HG03575 (cell line): ENCODE data around the gene GPR137B.
A peak's percentile ranks its signal among the peaks of the same experiment; 100 is the strongest.
"Not testable (repeated sequence)": the region's sequence is repeated elsewhere in the genome, so short reads cannot be mapped to it uniquely, and the experiment has no call there.

Source experiments
- ATAC-seq: cut with Tn5 transposase; IDR thresholded peaks from one replicate; pipeline ENCODE4 v1.9.1; 2021; ENCODE audit not compliant: unreplicated experiment, insufficient number of reproducible peaks, low FRiP score; ENCODE audit errors: extremely low read depth

GPR137B gene

DNA sequence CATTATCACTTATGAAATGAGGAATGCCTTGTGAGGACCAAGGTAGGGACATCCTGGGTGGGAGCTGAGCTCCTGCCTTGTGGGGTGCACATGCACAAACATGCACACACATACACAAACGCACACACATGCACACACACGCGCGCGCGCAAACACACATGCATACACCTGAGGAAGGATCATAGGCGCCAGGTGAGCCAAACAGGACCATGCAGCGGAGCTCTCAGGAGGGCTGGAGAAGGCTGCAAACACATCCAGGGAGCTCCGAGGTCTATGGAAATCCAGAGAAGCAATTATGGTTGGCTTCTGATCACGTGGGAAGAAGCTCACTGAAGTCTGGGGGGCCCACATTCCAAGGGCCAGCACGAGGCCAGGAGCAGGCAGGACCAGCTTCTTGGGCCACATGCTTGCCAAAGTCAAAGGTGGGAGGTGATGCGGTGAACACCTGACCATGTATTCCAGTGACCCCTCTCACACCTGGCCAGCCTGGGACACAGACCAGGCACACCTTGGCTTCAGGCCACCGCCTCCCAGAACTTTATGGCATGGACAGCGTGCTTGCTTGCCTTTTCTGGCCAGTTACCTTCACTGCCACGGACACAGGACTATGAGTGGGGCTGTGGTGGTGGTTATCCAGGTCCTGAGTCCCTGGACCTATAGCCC is 13.6 kb downstream of the GPR137B start:
- no peak for ATAC-seq

GRCh38 chr1:236156512-236157208 is 14.3 kb downstream of the GPR137B start:
- peak; percentile 78 for ATAC-seq

DNA sequence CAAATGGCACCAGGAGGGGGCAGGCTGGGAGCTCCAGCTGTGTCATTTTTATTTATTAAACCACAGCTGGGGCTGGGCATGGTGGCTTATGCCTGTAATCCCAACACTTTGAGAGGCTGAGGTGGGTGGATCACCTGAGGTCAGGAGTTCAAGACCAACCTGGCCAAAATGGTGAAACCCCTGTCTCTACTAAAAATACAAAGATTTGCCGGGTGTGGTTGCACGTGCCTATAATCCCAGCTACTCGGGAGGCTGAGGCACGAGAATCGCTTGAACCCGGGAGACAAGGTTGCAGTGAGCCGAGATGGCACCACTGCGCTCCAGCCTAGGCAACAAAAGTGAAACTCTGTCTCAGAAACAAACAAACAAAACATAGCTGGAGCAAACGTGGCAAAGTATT is 15.7 kb downstream of the GPR137B start:
- not testable (repeated sequence) for ATAC-seq

GRCh38 chr1:236158719-236159118 is 16.4 kb downstream of the GPR137B start:
- no peak for ATAC-seq

- peak; percentile 25 for ATAC-seq
These were observed 17.6 kb downstream of the GPR137B start for GRCh38 chr1:236159704-236160539.

DNA sequence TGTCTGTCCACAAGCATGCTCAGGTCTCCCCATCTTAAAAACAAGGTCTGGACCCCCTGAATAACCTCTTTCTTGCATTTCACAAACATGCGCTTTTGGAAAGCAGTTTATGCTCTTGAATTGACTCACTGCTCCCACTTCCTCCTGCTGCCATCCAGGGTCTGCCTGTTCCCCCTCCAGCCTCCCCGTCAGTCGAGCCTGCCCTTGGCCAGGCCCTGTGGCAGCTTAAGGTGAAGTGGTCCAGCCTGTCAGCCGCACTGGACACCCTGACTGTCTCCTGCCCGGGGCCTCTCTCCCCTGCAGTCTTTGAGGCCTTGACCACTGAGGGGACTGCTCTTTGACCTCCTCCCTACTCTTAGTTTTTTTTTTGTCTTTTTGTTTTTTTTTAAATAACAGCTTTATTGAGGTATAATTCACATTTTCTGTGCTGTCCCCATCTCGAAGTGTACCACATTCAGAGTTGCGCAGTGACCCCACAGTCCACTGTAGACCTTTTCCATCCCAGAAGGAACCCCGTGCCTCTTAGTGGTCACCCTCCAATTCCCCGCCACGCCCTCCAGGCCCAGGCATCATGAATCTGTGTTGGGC is 18.3 kb downstream of the GPR137B start:
- no peak for ATAC-seq

DNA sequence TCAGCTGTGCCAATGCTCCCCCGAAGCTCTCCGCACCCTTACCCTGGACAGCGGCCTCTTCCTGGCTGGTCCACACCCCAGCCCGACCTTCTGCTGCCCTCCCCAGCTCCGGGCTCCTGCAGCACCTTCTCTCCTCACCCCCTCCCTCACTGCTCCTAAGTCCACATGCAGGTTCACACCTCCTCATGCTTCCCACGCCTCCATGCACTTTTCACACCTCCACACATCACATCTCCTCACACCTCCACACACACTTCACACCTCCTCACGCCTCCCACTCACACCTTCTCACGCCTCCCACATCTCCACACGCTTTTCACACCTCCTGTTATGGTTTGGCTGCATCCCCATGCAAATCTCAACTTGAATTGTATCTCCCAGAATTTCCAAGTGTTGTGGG is 18.9 kb downstream of the GPR137B start:
- ATAC-seq: no peak

GRCh38 chr1:236161755-236162154 is 19.4 kb downstream of the GPR137B start:
- not testable (repeated sequence) for ATAC-seq

GRCh38 chr1:236163463-236164153 is 21.3 kb downstream of the GPR137B start:
- ATAC-seq: no peak

GRCh38 chr1:236164273-236164672 is 21.9 kb downstream of the GPR137B start:
- no peak for ATAC-seq

- no peak for ATAC-seq
These were observed 23.1 kb downstream of the GPR137B start for GRCh38 chr1:236165238-236165981.

DNA sequence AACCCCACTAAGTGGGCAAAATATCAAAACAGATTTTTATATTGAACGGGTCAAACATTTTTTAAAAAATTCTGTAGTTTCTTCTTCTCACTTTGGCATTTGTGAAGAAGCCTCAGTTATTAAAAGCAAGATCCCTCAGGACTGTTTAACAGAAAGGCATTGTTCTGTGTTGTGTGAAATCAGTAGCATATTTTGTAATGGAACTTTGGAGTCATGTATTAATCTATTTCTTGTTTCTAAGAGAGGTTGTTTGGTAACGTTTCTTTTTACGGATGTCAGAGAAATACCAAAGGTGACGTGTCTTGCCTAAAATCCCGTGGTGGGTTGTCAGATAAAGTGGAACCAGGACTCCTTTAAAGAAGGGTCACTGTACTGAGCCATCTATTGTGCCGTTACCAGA is 23.7 kb downstream of the GPR137B start:
- no peak for ATAC-seq

- no peak for ATAC-seq
These were observed 24.8 kb downstream of the GPR137B start for GRCh38 chr1:236167154-236167553.

GRCh38 chr1:236167578-236167977 is 25.2 kb downstream of the GPR137B start:
- no peak for ATAC-seq

- ATAC-seq: no peak
These were observed 26.5 kb downstream of the GPR137B start for GRCh38 chr1:236168716-236169429.

DNA sequence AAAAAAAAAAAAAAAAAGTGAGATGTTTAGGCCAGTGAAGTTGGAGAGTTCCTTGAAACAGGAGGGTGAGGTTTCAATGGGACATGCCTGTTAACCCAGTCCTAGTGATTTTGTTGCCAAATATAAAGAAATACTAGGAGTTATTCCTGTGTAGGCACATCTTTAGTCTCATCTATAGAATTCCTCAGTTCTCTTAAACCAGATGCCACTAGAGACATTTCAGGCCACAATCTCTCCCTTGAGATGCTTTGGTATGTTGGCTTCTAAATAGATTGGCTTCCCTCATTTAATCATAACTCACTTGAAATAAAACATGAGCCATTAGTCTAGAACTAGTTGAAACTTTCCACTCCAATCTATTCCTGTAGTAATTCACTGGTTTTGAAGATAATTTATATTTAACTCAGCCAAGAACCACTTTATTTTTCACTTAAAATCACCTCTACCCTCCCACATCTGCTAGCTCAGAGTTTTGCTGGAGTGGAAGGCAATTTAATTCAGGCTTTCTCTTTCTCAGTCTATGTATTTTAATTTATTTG is 29.8 kb downstream of the GPR137B start:
- ATAC-seq: no peak

DNA sequence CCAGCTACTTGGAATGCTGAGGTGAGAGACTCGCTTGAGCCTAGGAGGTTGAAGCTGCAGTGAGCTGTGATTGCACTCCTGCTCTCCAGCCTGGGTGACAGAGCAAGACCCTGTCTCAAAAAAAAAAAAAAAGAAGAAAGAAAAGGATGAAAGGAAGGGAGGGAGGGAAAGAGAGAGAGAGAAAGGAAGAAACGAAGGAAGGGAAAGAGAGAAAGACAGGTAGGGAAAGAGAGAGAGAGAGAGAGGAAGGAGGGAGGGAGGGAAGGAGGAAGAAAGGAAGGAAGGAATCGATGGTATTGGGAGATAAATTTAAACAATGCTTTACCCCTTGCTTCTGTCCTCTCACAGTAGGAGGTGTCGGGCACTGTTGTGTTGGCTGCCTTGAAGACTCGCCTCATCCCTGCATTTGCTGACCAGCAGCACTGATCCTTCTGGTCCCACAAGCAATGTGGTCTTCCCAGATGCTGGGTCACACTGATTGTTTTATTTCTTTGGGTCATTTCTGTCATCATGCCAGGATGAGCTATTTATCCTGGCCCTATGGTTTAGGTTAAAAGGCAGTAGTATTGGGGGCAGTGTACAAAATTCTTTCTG is 30.9 kb downstream of the GPR137B start:
- ATAC-seq: no peak
